K562 (cell line): ENCODE data around the gene NUP85. TPM values are rescaled to one million over a fixed set of nuclear protein-coding genes. Genes with fewer than 3 reads are reported as not detected.

ENCODE experiments used
- BRD9 ChIP-seq: fragments of 450-650 bp; IDR thresholded peaks from 2 replicates; pipeline ENCODE4 v1.6.1; 2018; ENCODE audit warnings: low read depth; ENCODE audit not compliant: partially characterized antibody
- ELF4 ChIP-seq: fragments of 450-650 bp; formaldehyde crosslinking; IDR thresholded peaks from 2 replicates; pipeline ENCODE4 v1.4.0; 2022; ENCODE audit warnings: missing genetic modification characterization
- ERF ChIP-seq: fragments of 450-650 bp; formaldehyde crosslinking; IDR thresholded peaks from 2 replicates; pipeline ENCODE4 v1.4.0; 2020; ENCODE audit warnings: mild to moderate bottlenecking, mixed read lengths
- ETV5 ChIP-seq: sonication (generic); formaldehyde crosslinking; IDR thresholded peaks from 2 replicates; pipeline ENCODE4 v1.4.0; 2020; ENCODE audit warnings: low read depth, mild to moderate bottlenecking, missing genetic modification reagents
- GATAD2A ChIP-seq: fragments of 450-650 bp; IDR thresholded peaks from 2 replicates; pipeline ENCODE4 v1.6.1; 2017
- HDAC3 ChIP-seq: fragments of 450-650 bp; IDR thresholded peaks from 2 replicates; pipeline ENCODE4 v1.6.1; 2018; ENCODE audit warnings: borderline replicate concordance, mild to moderate bottlenecking, moderate library complexity; ENCODE audit not compliant: partially characterized antibody
- KLF6 ChIP-seq: fragments of 250-450 bp; sonication (Bioruptor Pico); IDR thresholded peaks from 2 replicates; pipeline ENCODE4 v1.4.0; 2020; ENCODE audit warnings: mild to moderate bottlenecking, moderate library complexity, borderline replicate concordance
- MTA2 ChIP-seq: fragments of 450-650 bp; IDR thresholded peaks from 2 replicates; pipeline ENCODE4 v1.6.1; 2016; ENCODE audit warnings: low read depth
- NEUROD1 ChIP-seq: fragments of 150-350 bp; IDR thresholded peaks from 2 replicates; pipeline ENCODE4 v1.6.1; 2014; ENCODE audit warnings: borderline replicate concordance, low read length, low read depth; ENCODE audit not compliant: partially characterized antibody
- NR2C2 ChIP-seq, 2 experiments: fragments of 200-800 bp in 1 of 2; sonication (Bioruptor generic) in 1 of 2; sonication (generic) in 1 of 2; formaldehyde crosslinking in 1 of 2; IDR thresholded peaks; 2 replicates each; pipeline versions ENCODE4 v1.6.1 to v1.8.0; 2016 to 2022; ENCODE audit warnings: mild to moderate bottlenecking in 1 of 2, missing compliant biosample characterization in 1 of 2, missing genetic modification characterization in 1 of 2, missing genetic modification reagents in 1 of 2
- POLR2A ChIP-seq: fragments of 450-650 bp; conservative IDR thresholded peaks from 2 replicates; pipeline ENCODE4 v1.6.1; 2016
- POLR2AphosphoS2 ChIP-seq: IDR thresholded peaks from 2 replicates; pipeline ENCODE4 v1.6.1; 2012; ENCODE audit warnings: low read length, improper control_type of control experiment
- SP1 ChIP-seq: sonication (generic); formaldehyde crosslinking; IDR thresholded peaks from 2 replicates; pipeline ENCODE4 v1.8.1; 2022; ENCODE audit warnings: mild to moderate bottlenecking, missing genetic modification reagents
- TAF7 ChIP-seq: fragments of 450-650 bp; IDR thresholded peaks from 2 replicates; pipeline ENCODE4 v1.6.1; 2016; ENCODE audit warnings: missing genetic modification characterization, missing compliant biosample characterization
- ZBTB1 ChIP-seq: sonication (generic); formaldehyde crosslinking; IDR thresholded peaks from 2 replicates; pipeline ENCODE4 v1.8.1; 2023; ENCODE audit warnings: missing genetic modification reagents, low read depth, mild to moderate bottlenecking, borderline replicate concordance
- ZBTB7A ChIP-seq: IDR thresholded peaks from 2 replicates; pipeline ENCODE4 v1.6.1; 2011; ENCODE audit warnings: low read depth, mild to moderate bottlenecking, low read length, moderate library complexity, borderline replicate concordance; ENCODE audit not compliant: control insufficient read depth
- ZBTB9 ChIP-seq: fragments of 450-650 bp; formaldehyde crosslinking; IDR thresholded peaks from 2 replicates; pipeline ENCODE4 v1.4.0; 2020; ENCODE audit warnings: mild to moderate bottlenecking, moderate library complexity
- ZNF324 ChIP-seq: fragments of 250-450 bp; sonication (Bioruptor Pico); IDR thresholded peaks from 2 replicates; pipeline ENCODE4 v1.4.0; 2020; ENCODE audit warnings: mild to moderate bottlenecking
- ZNF407 ChIP-seq: fragments of 450-650 bp; IDR thresholded peaks from 2 replicates; pipeline ENCODE4 v1.6.1; 2016; ENCODE audit warnings: low read depth
- polyA plus RNA-seq, 8 experiments: library from polyadenylated mRNA; depleted of rRNA in 4 of 8; stranded (reverse) in 5 of 8; unstranded in 3 of 8; fragments of >200 nt; fragmentation: Nextera tagmentation in 2 of 8; fragmentation: Illumina TruSeq in 1 of 8; extraction: Ambion mirVana in 2 of 8; extraction: Trizol in 1 of 8; gene quantifications; 2 replicates each; pipeline versions ENCODE4 v1.2.1 to v1.2.3, GENCODE V29; 2011 to 2014; ENCODE audit warnings: inconsistent platforms in 1 of 8, missing spikeins in 1 of 8
- total RNA-seq, 7 experiments: library from RNA; depleted of rRNA in 6 of 7; stranded (reverse); fragments of >200 nt in 6 of 7; fragmentation: Illumina TruSeq in 2 of 7; extraction: Trizol in 2 of 7; gene quantifications; 2 replicates each; pipeline versions ENCODE4 v1.2.1 to v1.2.3, GENCODE V29; 2011 to 2021; ENCODE audit warnings: low replicate concordance in 1 of 7

NUP85 gene
- total and polyA plus RNA-seq, 9 of the 15 experiments (the other 6 are each of a cell fraction or from before 2014, with no cell fraction given), result 50.2 to 177 (median 110) TPM

GRCh38 chr17:75205037-75205792 is at the start of gene NUP85 (continued):
- TF ChIP-seq ZNF407 (0 out of 2 replicates have a peak, but pooled peaks have one; percentile 9), ZBTB1 (peak; percentile 0; the same call in 1 of the 2 replicates), ZBTB7A (peak; percentile 52; the same call in 1 of the 2 replicates), GATAD2A (peak; percentile 39; the same call in 1 of the 2 replicates), HDAC3 (no peak), MTA2 (no peak), TAF7 (peak; percentile 62), ERF (CRISPR knock-in tag) (0 out of 2 replicates have a peak, but pooled peaks have one; percentile 48), NR2C2 (CRISPR knock-in tag; IDR thresholded peaks at IDR 0.05) (0 out of 2 replicates have a peak, but pooled peaks have one; percentile 61), NR2C2 (tag; IDR thresholded peaks at IDR 0.05) (peak; percentile 81), ZBTB9 (CRISPR knock-in tag) (peak; percentile 80; the same call in 1 of the 2 replicates), ETV5 (CRISPR knock-in tag) (peak; percentile 17; the same call in 1 of the 2 replicates), ELF4 (CRISPR knock-in tag) (0 out of 2 replicates have a peak, but pooled peaks have one; percentile 35), POLR2AphosphoS2 (peak; percentile 69; the same call in 1 of the 2 replicates), BRD9 (no peak), POLR2A (peak; percentile 94), SP1 (CRISPR knock-in tag) (peak; percentile 90), KLF6 (CRISPR knock-in tag) (0 out of 2 replicates have a peak, but pooled peaks have one; percentile 17), ZNF324 (CRISPR knock-in tag) (0 out of 2 replicates have a peak, but pooled peaks have one; percentile 44), NEUROD1 (peak; percentile 84)
